ENCODE data around the gene AIFM3. TPM values are rescaled to one million over a fixed set of nuclear protein-coding genes. Genes with fewer than 3 reads are reported as not detected.

AIFM3 gene
- total and polyA plus RNA-seq, 10 donors, result 2.0 to 8.7 (median 5.7) TPM

GRCh38 chr22:20988573-20989322 lies 21.7 kb downstream of the AIFM3 start:
- no peak for DNase-seq
- intact Hi-C loops (cut with DNase I; ENCODE audit: low total_unique reads), result no loop called here
- Histone ChIP-seq H3K27me3 (replicated peaks in 1 of 7) (no peaks in the 10 kb centered on the region), H3K27ac (no peak overlapping the region), H3K4me3 (no peak overlapping the region), H3K9me3 (no peaks in the 10 kb centered on the region), H3K4me1 (peaks cover 0 to 15% (median 2%) of the 10 kb centered on the region in 6 donors), H3K36me3 (peaks cover 3 to 100% (median 61%) of the 10 kb centered on the region in 6 donors)
- no peak for TF ChIP-seq CTCF (IDR thresholded peaks at IDR 0.05 in 8 of 11, conservative IDR thresholded peaks at IDR 0.05 in 3 of 11)
- TF ChIP-seq POLR2AphosphoS5 (IDR thresholded peaks at IDR 0.05), result peak in 1 of 3 donors; percentile 26
- whole genome bisulfite sequencing, 5 donors, result 90 to 97% (median 92%) methylated on average over 12 to 16 of the region's 16 CpGs

GRCh38 chr22:20989323-20990138 lies 22.5 kb downstream of the AIFM3 start:
- Histone ChIP-seq H3K9me3 (no peaks in the 10 kb centered on the region), H3K36me3 (peaks cover 3 to 100% (median 67%) of the 10 kb centered on the region in 6 donors), H3K27me3 (replicated peaks in 1 of 7) (no peaks in the 10 kb centered on the region), H3K4me1 (peaks cover 0 to 10% (median 0%) of the 10 kb centered on the region in 6 donors), H3K4me3 (no peak overlapping the region), H3K27ac (no peak overlapping the region)
- intact Hi-C loops (cut with DNase I; ENCODE audit: low total_unique reads), result no loop called here
- WGBS, 5 donors, result 45 to 65% (median 52%) methylated on average over 14 to 17 of the region's 17 CpGs
- no peak for TF ChIP-seq POLR2A (IDR thresholded peaks at IDR 0.05)
- peak in 1 of 3 donors; percentile 7 for TF ChIP-seq POLR2AphosphoS5 (IDR thresholded peaks at IDR 0.05)
- DNase-seq, result no peak

- peaks cover 3 to 100% (median 68%) of the 10 kb centered on the region in 6 donors for H3K36me3 ChIP-seq
- 84 to 92% (median 89%) methylated on average over 6 to 21 of the region's 21 CpGs for WGBS, 5 donors
These were observed 23.4 kb downstream of the AIFM3 start for GRCh38 chr22:20990184-20991180.

More at GRCh38 chr22:20990184-20991180, 23.4 kb downstream of the AIFM3 start:
- peaks cover 0 to 10% (median 0%) of the 10 kb centered on the region in 6 donors for H3K4me1 ChIP-seq
- no peak overlapping the region for H3K27ac ChIP-seq
- DNase-seq, result no peak
- no peaks in the 10 kb centered on the region for H3K27me3 ChIP-seq (replicated peaks in 1 of 7)
- H3K9me3 ChIP-seq, result no peaks in the 10 kb centered on the region
- intact Hi-C loops (cut with DNase I; ENCODE audit: low total_unique reads), result no loop called here
- no peak for TF ChIP-seq POLR2AphosphoS5 (IDR thresholded peaks at IDR 0.05)
- TF ChIP-seq POLR2A (IDR thresholded peaks at IDR 0.05), result no peak
- TF ChIP-seq CTCF (IDR thresholded peaks at IDR 0.05 in 8 of 11, conservative IDR thresholded peaks at IDR 0.05 in 3 of 11), result no peak
- H3K4me3 ChIP-seq, result no peak overlapping the region

All from spleen (tissue), 11 donors.